CD1c-positive myeloid dendritic cell (primary cell): ENCODE results near the gene OPN4.

ENCODE experiments used
- DNase-seq: peaks from one replicate; pipeline ENCODE4 v3.0.0-alpha.2; 2016; ENCODE audit errors: extremely low spot score

The OPN4 gene

GRCh38 chr10:86681047-86681446, 26.7 kb downstream of the OPN4 start:
- no peak for DNase-seq

DNA sequence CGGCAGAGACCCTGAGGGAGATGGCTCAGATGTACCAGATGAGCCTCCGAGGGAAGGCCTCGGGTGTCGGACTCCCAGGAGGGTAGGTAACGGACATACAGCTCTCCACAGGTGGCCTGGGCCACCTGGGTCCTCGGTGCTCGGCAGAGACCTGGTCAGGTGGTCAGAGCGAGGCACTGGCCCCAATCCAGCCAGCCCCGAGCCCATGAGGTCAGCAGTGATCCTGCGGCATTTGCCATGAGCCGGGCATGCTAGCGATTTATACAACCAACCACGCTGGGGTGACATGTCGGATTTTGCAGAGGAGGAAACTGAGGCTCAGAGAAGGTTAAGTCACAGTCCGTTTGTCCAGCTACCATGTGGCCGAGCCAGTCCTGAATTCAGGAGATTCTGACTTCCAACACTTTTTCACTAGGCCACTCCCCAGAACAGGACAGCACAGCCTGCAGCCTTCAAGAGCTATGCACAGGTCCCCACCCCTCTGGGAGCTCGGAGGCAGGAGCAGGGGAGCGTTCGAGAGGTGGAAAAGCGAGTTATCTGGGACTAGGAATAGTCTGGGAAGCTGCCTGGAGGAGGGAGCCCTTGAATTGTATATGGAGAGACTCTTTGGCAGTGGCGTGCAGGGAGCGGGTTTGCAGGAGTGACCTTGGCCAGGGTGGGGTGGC, 27.5 kb downstream of the OPN4 start:
- no peak for DNase-seq

DNA sequence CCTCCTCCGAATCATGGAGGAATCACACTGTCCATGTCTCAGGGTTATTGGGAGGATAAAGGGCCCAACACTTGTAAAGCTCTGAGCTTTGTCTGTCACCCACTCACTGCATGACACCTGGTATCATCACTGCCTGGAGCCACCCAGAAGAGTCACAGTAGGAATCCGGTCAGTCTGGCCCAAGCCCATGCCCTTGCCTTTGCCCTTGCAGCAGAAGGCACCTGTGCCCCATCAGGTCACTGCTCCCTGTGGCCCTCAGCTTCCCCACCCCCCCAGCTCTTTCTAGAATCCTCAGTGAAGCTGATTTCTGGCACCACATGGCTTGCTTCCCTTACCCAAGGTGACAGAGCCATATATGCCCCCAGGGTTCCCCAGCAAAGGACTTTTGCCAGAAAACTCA, 28.3 kb downstream of the OPN4 start:
- no peak for DNase-seq

GRCh38 chr10:86684331-86685097, 30.2 kb downstream of the OPN4 start:
- no peak for DNase-seq

- DNase-seq, result no peak
Observed at GRCh38 chr10:86685416-86685815, 31.1 kb downstream of the OPN4 start.

GRCh38 chr10:86685893-86686632, 31.7 kb downstream of the OPN4 start:
- no peak for DNase-seq

GRCh38 chr10:86686972-86687371, 32.6 kb downstream of the OPN4 start:
- no peak for DNase-seq

DNA sequence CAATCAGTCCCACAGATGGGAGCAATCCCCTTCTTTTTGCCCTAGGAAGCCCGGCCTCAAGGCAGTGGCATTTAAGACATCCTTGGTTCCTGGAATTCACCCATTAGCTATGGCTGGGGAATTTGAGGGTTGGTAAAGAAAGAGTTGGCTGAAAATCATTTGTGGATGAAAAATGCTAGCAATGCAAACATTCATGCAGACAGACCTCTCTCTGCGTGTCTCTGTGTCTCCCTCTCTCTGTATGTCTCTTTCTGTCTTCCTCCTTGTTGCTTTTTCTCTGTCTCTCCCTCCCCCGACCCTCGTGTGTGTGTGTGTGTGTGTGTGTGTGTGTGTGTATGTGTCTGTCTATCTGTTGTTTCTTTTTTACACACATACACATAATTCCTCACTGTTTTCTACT, 33.4 kb downstream of the OPN4 start:
- no peak for DNase-seq

DNA sequence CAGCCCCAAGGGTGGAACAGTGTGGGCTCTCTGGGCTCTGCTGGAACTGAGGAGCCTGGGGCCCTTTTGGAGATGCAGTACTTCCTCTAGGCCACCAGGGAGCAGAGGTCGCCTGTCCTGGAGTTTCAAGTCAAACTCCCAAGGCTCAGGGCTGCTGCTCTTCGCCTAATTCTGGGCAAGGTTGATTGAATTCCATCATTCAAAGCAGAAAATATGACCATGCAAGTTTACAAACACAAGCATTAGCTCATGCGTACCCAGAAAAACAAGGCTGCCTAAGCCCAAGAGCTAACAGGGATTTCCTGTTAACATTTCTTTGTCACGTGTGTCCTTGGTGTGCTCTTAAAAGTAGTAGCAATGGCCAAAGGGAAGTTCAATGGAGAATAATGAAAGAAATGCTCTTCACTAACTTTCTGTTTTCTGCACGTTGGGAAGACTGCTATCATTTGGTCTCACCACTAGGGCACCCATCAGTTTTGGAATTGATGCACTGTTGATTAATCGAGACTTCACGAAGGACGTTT, 34.1 kb downstream of the OPN4 start:
- peak; percentile 70 for DNase-seq

DNA sequence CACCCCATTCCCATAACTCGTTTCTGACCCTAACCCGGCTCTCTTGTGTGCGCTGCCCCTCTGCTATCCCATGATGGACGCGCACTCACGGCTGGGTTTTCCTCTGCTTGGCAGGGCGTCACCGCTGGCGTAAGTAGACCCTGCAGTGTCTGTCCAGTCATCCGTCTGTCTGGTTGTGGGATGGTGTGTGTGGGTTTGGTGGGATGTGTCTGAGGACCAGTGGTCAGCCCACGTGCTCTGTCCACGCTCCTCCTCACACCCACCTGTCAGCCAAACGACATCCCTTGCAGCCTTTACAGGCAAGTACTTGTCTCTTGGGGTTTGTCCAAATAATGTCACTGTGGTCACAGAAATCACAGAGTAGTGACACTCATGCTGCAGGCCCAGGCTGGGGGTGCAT, 34.8 kb downstream of the OPN4 start:
- no peak for DNase-seq

GRCh38 chr10:86690231-86690630, 35.9 kb downstream of the OPN4 start:
- DNase-seq, result no peak

DNA sequence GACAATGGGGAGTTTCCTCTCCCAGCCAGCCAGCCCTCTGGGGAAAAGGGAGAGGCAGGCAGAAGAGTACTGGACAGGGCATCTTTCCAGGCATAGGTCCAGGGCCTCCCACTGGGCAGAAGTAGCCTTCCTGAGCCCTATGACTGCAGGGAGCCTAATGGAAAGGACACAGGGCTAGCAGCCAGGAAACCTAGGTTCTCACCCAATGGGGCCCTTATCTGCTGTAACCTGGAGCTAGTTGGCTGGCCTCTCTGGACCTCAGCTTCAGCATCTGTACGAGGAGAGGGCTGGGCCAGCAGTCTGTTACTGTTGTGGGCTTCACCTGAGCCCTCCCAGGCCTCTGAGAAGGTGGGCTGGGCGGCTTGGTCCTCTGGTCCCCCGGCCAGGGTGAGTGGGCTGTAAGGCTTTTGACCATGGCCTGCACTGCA, 36.3 kb downstream of the OPN4 start:
- no peak for DNase-seq

GRCh38 chr10:86691333-86692022, 37.1 kb downstream of the OPN4 start:
- no peak for DNase-seq

- DNase-seq, result no peak
Observed at GRCh38 chr10:86692023-86692514, 37.7 kb downstream of the OPN4 start.

DNA sequence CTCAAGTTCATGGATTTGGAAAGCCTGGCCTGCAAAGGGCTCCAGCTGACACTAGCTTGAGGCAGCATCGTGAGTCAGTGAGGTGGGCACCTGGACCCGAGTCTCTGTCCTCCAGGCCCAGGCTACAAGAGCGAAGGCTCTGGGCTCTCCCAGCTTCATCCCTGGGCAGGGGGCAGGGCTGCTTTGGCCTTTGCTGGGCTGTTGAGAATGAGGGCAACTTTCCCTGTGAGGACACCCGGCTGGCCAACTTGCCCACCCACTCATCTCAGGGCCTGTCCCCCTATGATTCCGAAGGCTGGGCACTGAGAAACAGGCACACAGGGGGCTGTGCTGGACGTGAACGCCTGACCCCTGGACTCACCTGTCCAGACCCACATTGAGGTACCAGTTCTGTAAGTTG, 38.3 kb downstream of the OPN4 start:
- no peak for DNase-seq

- DNase-seq, result no peak
Observed at GRCh38 chr10:86693275-86693674, 38.9 kb downstream of the OPN4 start.

DNA sequence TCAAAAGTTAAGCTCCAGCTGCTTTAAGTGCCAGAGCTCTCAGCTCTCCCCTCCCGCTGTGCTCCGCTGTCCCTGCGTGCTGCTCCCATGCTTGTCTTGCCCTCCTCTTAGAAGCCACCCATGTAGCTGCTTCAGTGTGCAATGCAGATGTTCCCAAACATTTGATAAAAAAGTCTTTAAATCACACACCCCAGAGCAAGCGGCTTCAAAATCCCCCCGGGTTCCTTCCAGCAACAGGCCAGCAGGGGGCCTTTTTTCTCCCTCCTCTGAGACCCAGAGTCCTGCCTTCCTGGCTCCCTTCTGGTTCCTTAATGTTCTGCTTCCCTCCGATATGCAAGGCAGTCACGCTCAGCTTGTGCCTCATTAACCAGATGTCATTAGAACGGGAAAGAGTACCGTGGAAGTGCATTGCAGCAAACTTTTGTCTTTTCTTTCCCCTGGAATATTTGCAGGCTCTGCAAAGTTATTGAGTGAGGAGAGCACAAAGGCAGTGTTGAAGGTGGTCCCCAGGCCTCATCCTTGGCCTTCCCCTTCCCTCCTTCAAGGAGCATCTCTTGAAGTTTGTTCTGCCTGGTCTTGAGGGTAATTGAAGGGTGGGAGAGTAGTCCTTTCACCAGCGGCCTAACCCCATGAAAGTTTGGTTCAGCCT, 39.5 kb downstream of the OPN4 start:
- DNase-seq, result peak; percentile 48

DNA sequence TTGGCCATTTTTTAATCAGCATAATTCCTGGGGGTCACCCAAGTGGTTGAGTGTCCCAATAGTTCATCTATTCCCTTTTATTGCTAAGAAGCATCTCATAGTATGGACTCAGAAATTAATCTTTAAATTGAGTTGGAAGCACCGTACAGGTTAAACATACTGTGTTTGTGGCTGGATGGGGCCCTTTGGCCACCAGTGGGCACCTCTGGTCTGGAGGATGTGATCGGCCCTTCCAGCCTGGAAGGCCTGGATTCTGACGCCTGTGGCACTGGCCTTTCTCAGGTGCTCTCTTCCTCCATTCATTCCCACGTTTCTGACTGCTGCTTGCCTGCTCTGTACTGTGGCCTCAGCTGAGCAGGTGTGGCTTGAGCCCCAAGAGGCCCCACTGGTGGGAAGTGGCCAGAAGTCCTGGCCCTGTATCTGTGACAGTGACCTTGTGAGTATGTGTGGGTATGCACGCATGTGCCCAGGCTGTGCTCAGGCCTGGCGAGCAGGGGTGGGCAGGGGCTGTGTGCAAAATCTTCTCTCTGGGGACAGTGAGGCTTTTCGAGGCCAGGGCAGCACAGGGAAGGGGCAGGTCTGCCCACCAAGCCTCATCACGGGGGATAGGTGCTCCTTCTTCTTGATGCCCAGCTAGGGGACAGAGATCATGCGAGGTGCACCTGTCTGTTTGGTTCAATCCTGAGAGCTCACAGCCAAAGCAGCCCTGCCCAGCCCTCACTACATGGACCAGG, 44.0 kb downstream of the OPN4 start:
- DNase-seq, result no peak

- DNase-seq, result no peak
Observed at GRCh38 chr10:86699125-86699524, 44.8 kb downstream of the OPN4 start.

- no peak for DNase-seq
Observed at GRCh38 chr10:86699541-86699940, 45.2 kb downstream of the OPN4 start.
